ENCODE measurements around the gene FAM107B.

The FAM107B gene

DNA sequence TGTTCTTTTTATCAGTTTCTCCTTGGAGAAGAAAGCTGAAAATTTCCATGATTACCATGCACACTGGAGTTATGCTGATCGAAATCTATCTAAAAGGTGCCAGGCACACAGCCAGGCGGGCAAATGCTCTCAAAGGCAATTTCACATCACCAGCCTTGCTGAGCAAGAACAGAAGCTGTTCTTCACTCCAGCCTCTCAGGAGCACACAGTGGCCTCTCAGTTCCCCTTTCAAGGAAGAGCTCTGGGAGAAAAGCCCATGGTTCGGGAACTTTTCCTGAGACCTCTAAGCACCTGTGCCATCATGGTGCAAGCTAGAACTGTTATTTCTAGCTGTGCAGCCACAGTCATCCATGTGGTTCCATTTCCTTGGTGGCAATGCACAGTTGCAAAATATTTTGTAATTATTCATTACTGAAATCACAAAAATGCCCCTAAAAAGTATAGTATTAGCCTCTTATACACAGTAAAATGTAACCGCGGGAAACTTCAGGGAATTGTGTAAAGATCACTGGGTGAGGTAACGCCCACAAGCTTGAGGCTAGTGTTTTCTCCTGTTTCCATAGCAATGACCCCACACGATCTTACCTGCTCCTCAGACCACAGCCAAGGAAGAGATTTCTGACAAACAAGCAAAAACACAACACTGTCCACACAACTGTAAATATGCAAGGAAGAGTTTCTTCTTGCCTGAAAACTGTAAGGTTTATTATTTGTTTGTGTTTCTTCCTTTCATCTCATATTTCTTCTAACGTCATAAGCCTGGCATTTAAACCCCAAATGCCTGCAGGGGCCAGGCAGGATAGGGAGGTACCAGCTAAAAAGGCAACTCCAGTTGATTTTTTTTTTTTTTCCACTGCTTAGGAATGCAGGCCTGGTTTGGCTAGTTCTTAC, 121.2 kb downstream of the FAM107B start (continued):
- TF ChIP-seq, protein P1, sequence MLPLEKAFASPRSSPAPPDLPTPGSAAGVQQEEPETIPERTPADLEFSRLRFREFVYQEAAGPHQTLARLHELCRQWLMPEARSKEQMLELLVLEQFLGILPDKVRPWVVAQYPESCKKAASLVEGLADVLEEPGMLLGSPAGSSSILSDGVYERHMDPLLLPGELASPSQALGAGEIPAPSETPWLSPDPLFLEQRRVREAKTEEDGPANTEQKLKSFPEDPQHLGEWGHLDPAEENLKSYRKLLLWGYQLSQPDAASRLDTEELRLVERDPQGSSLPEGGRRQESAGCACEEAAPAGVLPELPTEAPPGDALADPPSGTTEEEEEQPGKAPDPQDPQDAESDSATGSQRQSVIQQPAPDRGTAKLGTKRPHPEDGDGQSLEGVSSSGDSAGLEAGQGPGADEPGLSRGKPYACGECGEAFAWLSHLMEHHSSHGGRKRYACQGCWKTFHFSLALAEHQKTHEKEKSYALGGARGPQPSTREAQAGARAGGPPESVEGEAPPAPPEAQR (tag by site-specific recombination; IDR thresholded peaks at IDR 0.05), result no peak
- TF ChIP-seq ZFP69B (tag by site-specific recombination; IDR thresholded peaks at IDR 0.05) (peak; percentile 52; the same call in 1 of the 2 replicates), ZNF112 (tag by site-specific recombination; IDR thresholded peaks at IDR 0.05) (no peak), ZEB2 (tag by site-specific recombination; IDR thresholded peaks at IDR 0.05) (peak; percentile 86), ZNF366 (tag by site-specific recombination; conservative IDR thresholded peaks at IDR 0.05) (peak; percentile 86), ZNF10 (tag by site-specific recombination; IDR thresholded peaks at IDR 0.05) (peak; percentile 89), ZXDB (tag by site-specific recombination; IDR thresholded peaks at IDR 0.05) (peak; percentile 90), KLF8 (tag by site-specific recombination; IDR thresholded peaks at IDR 0.05) (0 out of 2 replicates have a peak, but pooled peaks have one; percentile 57), ZNF521 (tag by site-specific recombination; IDR thresholded peaks at IDR 0.05) (no peak), KLF10 (tag by site-specific recombination; IDR thresholded peaks at IDR 0.05) (peak; percentile 57; the same call in 1 of the 2 replicates), WT1 (tag by site-specific recombination; IDR thresholded peaks at IDR 0.05) (peak; percentile 96), ZNF248 (tag by site-specific recombination; IDR thresholded peaks at IDR 0.05) (no peak), ZBTB17 (tag by site-specific recombination; IDR thresholded peaks at IDR 0.05) (peak; percentile 50), ZNF223 (tag by site-specific recombination; IDR thresholded peaks at IDR 0.05) (no peak), SALL2 (tag by site-specific recombination; IDR thresholded peaks at IDR 0.05; ENCODE audit: borderline replicate concordance) (no peak), ZNF529 (tag by site-specific recombination; IDR thresholded peaks at IDR 0.05; ENCODE audit: insufficient replicate concordance) (no peak), ZSCAN30 (tag by site-specific recombination; IDR thresholded peaks at IDR 0.05) (no peak), GFI1B (tag by site-specific recombination; IDR thresholded peaks at IDR 0.05) (no peak; the same call in 1 of the 2 replicates), ZNF843 (tag by site-specific recombination; IDR thresholded peaks at IDR 0.05) (peak; percentile 54; the same call in 1 of the 2 replicates), ZFHX2 (tag by site-specific recombination; conservative IDR thresholded peaks at IDR 0.05) (peak; percentile 57), ZNF514 (tag by site-specific recombination; IDR thresholded peaks at IDR 0.05) (no peak), ZNF394 (tag by site-specific recombination; IDR thresholded peaks at IDR 0.05; ENCODE audit: borderline replicate concordance) (0 out of 2 replicates have a peak, but pooled peaks have one; percentile 31), ZNF501 (tag by site-specific recombination; IDR thresholded peaks at IDR 0.05) (0 out of 2 replicates have a peak, but pooled peaks have one; percentile 15), ZNF404 (tag by site-specific recombination; IDR thresholded peaks at IDR 0.05) (no peak)
- TF ChIP-seq, protein P2, sequence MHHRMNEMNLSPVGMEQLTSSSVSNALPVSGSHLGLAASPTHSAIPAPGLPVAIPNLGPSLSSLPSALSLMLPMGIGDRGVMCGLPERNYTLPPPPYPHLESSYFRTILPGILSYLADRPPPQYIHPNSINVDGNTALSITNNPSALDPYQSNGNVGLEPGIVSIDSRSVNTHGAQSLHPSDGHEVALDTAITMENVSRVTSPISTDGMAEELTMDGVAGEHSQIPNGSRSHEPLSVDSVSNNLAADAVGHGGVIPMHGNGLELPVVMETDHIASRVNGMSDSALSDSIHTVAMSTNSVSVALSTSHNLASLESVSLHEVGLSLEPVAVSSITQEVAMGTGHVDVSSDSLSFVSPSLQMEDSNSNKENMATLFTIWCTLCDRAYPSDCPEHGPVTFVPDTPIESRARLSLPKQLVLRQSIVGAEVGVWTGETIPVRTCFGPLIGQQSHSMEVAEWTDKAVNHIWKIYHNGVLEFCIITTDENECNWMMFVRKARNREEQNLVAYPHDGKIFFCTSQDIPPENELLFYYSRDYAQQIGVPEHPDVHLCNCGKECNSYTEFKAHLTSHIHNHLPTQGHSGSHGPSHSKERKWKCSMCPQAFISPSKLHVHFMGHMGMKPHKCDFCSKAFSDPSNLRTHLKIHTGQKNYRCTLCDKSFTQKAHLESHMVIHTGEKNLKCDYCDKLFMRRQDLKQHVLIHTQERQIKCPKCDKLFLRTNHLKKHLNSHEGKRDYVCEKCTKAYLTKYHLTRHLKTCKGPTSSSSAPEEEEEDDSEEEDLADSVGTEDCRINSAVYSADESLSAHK (tag by site-specific recombination; IDR thresholded peaks at IDR 0.05), result peak; percentile 70; the same call in 1 of the 2 replicates
- TF ChIP-seq, protein P3, sequence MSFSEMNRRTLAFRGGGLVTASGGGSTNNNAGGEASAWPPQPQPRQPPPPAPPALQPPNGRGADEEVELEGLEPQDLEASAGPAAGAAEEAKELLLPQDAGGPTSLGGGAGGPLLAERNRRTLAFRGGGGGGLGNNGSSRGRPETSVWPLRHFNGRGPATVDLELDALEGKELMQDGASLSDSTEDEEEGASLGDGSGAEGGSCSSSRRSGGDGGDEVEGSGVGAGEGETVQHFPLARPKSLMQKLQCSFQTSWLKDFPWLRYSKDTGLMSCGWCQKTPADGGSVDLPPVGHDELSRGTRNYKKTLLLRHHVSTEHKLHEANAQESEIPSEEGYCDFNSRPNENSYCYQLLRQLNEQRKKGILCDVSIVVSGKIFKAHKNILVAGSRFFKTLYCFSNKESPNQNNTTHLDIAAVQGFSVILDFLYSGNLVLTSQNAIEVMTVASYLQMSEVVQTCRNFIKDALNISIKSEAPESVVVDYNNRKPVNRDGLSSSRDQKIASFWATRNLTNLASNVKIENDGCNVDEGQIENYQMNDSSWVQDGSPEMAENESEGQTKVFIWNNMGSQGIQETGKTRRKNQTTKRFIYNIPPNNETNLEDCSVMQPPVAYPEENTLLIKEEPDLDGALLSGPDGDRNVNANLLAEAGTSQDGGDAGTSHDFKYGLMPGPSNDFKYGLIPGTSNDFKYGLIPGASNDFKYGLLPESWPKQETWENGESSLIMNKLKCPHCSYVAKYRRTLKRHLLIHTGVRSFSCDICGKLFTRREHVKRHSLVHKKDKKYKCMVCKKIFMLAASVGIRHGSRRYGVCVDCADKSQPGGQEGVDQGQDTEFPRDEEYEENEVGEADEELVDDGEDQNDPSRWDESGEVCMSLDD (tag by site-specific recombination; IDR thresholded peaks at IDR 0.05), result no peak
- TF ChIP-seq, protein P4, sequence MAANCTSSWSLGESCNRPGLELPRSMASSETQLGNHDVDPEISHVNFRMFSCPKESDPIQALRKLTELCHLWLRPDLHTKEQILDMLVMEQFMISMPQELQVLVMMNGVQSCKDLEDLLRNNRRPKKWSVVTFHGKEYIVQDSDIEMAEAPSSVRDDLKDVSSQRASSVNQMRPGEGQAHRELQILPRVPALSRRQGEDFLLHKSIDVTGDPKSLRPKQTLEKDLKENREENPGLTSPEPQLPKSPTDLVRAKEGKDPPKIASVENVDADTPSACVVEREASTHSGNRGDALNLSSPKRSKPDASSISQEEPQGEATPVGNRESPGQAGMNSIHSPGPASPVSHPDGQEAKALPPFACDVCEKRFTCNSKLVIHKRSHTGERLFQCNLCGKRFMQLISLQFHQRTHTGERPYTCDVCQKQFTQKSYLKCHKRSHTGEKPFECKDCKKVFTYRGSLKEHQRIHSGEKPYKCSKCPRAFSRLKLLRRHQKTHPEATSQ (tag by site-specific recombination; IDR thresholded peaks at IDR 0.05), result no peak
- TF ChIP-seq, protein P5, sequence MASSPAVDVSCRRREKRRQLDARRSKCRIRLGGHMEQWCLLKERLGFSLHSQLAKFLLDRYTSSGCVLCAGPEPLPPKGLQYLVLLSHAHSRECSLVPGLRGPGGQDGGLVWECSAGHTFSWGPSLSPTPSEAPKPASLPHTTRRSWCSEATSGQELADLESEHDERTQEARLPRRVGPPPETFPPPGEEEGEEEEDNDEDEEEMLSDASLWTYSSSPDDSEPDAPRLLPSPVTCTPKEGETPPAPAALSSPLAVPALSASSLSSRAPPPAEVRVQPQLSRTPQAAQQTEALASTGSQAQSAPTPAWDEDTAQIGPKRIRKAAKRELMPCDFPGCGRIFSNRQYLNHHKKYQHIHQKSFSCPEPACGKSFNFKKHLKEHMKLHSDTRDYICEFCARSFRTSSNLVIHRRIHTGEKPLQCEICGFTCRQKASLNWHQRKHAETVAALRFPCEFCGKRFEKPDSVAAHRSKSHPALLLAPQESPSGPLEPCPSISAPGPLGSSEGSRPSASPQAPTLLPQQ (tag by site-specific recombination; IDR thresholded peaks at IDR 0.05), result peak; percentile 71; the same call in 1 of the 2 replicates
- TF ChIP-seq, protein P6, sequence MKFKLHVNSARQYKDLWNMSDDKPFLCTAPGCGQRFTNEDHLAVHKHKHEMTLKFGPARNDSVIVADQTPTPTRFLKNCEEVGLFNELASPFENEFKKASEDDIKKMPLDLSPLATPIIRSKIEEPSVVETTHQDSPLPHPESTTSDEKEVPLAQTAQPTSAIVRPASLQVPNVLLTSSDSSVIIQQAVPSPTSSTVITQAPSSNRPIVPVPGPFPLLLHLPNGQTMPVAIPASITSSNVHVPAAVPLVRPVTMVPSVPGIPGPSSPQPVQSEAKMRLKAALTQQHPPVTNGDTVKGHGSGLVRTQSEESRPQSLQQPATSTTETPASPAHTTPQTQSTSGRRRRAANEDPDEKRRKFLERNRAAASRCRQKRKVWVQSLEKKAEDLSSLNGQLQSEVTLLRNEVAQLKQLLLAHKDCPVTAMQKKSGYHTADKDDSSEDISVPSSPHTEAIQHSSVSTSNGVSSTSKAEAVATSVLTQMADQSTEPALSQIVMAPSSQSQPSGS (tag by site-specific recombination; IDR thresholded peaks at IDR 0.05; ENCODE audit: low read depth), result no peak

Measured in HEK293 (cell line).